Measurements from ENCODE around the gene MGAT4B. TPM values are rescaled to one million over a fixed set of nuclear protein-coding genes. Genes with fewer than 3 reads are reported as not detected.

MGAT4B gene
- total RNA-seq, 1 experiment from 2014 or later, result 148 TPM

DNA sequence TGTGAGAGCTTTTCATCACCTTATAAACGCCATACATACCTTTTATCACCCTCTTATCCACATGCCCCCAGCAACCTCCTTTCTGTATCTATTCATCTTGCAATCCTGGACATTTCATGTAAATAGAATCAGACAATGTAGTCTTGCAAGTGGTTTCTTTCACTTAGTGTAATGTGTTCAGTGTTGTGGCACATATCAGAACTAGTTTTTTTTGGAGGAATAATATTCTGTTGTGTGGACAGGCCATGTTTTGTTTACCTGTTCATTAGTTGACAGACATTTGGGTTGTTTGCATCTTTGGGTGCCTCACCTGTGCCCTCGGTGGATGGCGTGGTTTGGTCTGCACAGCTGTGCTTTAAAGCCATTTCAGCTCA lies 15.4 kb upstream of the MGAT4B start:
- H3K9me2 ChIP-seq (ENCODE audit: insufficient read depth), result no peaks in the 10 kb centered on the region
- peaks cover 35 to 57% of the 10 kb centered on the region in 2 experiments for H3K4me1 ChIP-seq (ENCODE audit: control insufficient read depth in 1 of 2, insufficient read depth in 2 of 2, low read length in 2 of 2)
- peaks cover 35 to 52% of the 10 kb centered on the region in 2 experiments; a peak in 3 of 4 replicates for H3K36me3 ChIP-seq (ENCODE audit: control insufficient read depth in 1 of 2, insufficient read depth in 2 of 2, low read length in 2 of 2)
- ChIA-PET POLR2A (interaction anchor here (1.6 kb wide), 1 partner anchor 10 kb away, joined by 5 read pairs; no protein-coding TSS in a partner anchor), RAD21 (ENCODE audit: low non-redundant PET in 1 of 2, low total read pairs in 2 of 2, uncharacterized antibody in 2 of 2, unreplicated experiment in 2 of 2) (no interaction called here), CTCF (no interaction called here)
- DNase-seq (ENCODE audit: low read depth, low spot score) (no peak), ATAC-seq (no peak)
- TF ChIP-seq, protein P1, sequence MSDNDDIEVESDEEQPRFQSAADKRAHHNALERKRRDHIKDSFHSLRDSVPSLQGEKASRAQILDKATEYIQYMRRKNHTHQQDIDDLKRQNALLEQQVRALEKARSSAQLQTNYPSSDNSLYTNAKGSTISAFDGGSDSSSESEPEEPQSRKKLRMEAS (IDR thresholded peaks at IDR 0.05), result no peak
- TF ChIP-seq ELF1 (IDR thresholded peaks at IDR 0.05; ENCODE audit: borderline replicate concordance, low read depth), result no peak
- TF ChIP-seq, protein P2, sequence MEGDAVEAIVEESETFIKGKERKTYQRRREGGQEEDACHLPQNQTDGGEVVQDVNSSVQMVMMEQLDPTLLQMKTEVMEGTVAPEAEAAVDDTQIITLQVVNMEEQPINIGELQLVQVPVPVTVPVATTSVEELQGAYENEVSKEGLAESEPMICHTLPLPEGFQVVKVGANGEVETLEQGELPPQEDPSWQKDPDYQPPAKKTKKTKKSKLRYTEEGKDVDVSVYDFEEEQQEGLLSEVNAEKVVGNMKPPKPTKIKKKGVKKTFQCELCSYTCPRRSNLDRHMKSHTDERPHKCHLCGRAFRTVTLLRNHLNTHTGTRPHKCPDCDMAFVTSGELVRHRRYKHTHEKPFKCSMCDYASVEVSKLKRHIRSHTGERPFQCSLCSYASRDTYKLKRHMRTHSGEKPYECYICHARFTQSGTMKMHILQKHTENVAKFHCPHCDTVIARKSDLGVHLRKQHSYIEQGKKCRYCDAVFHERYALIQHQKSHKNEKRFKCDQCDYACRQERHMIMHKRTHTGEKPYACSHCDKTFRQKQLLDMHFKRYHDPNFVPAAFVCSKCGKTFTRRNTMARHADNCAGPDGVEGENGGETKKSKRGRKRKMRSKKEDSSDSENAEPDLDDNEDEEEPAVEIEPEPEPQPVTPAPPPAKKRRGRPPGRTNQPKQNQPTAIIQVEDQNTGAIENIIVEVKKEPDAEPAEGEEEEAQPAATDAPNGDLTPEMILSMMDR (IDR thresholded peaks at IDR 0.05 in 2 of 3, conservative IDR thresholded peaks at IDR 0.05 in 1 of 3; ENCODE audit: borderline replicate concordance in 1 of 3, insufficient read depth in 1 of 3, low read depth in 2 of 3, low read length in 2 of 3), result no peak
- no peak for TF ChIP-seq YY1 (IDR thresholded peaks at IDR 0.05; ENCODE audit: extremely low read depth, insufficient replicate concordance, low read depth, low read length)
- TF ChIP-seq, protein P3, sequence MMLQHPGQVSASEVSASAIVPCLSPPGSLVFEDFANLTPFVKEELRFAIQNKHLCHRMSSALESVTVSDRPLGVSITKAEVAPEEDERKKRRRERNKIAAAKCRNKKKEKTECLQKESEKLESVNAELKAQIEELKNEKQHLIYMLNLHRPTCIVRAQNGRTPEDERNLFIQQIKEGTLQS (IDR thresholded peaks at IDR 0.05), result no peak
- TF ChIP-seq ZFX (IDR thresholded peaks at IDR 0.05), result no peak
- no peak for TF ChIP-seq SP1 (IDR thresholded peaks at IDR 0.05; ENCODE audit: low read depth)
- TF ChIP-seq FOSL1 (IDR thresholded peaks at IDR 0.05; ENCODE audit: low read depth), result no peak
- TF ChIP-seq RAD21 (IDR thresholded peaks at IDR 0.05; ENCODE audit: low read depth), result no peak
- TF ChIP-seq, protein P4, sequence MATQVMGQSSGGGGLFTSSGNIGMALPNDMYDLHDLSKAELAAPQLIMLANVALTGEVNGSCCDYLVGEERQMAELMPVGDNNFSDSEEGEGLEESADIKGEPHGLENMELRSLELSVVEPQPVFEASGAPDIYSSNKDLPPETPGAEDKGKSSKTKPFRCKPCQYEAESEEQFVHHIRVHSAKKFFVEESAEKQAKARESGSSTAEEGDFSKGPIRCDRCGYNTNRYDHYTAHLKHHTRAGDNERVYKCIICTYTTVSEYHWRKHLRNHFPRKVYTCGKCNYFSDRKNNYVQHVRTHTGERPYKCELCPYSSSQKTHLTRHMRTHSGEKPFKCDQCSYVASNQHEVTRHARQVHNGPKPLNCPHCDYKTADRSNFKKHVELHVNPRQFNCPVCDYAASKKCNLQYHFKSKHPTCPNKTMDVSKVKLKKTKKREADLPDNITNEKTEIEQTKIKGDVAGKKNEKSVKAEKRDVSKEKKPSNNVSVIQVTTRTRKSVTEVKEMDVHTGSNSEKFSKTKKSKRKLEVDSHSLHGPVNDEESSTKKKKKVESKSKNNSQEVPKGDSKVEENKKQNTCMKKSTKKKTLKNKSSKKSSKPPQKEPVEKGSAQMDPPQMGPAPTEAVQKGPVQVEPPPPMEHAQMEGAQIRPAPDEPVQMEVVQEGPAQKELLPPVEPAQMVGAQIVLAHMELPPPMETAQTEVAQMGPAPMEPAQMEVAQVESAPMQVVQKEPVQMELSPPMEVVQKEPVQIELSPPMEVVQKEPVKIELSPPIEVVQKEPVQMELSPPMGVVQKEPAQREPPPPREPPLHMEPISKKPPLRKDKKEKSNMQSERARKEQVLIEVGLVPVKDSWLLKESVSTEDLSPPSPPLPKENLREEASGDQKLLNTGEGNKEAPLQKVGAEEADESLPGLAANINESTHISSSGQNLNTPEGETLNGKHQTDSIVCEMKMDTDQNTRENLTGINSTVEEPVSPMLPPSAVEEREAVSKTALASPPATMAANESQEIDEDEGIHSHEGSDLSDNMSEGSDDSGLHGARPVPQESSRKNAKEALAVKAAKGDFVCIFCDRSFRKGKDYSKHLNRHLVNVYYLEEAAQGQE (IDR thresholded peaks at IDR 0.05; ENCODE audit: low read depth), result no peak
- TF ChIP-seq CEBPB (IDR thresholded peaks at IDR 0.05; ENCODE audit: low read depth), result no peak
- TF ChIP-seq JUND (IDR thresholded peaks at IDR 0.05), result no peak
- no peak for TF ChIP-seq EGR1 (IDR thresholded peaks at IDR 0.05; ENCODE audit: low read depth)
- TF ChIP-seq ZNF274 (IDR thresholded peaks at IDR 0.05; ENCODE audit: low read depth, low read length), result no peak
- peaks cover 12% of the 10 kb centered on the region; the same call in 1 of the 2 replicates for H4K20me1 ChIP-seq (ENCODE audit: insufficient read depth)
- H3K4me2 ChIP-seq (ENCODE audit: low read length), result peak overlapping the region; percentile 94
- no peaks in the 10 kb centered on the region for H3K9me3 ChIP-seq (ENCODE audit: control insufficient read depth in 1 of 2, insufficient read depth in 1 of 2, low read depth in 1 of 2, low read length in 2 of 2)
- peaks cover 58% of the 10 kb centered on the region for H3K79me2 ChIP-seq (ENCODE audit: insufficient read depth, low read length)
- no peak overlapping the region for H2AFZ ChIP-seq (ENCODE audit: low read depth, low read length, poor library complexity, severe bottlenecking)
- peak overlapping the region; percentile 76 to 87 for H3K4me3 ChIP-seq (replicated peaks in 1 of 2; ENCODE audit: low read depth in 1 of 2, low read length in 2 of 2)
- intact Hi-C loops (cut with micrococcal nuclease), result no loop called here
- BruUV-seq (replicated peaks), result TSS peak; percentile 68
- H3K9ac ChIP-seq (ENCODE audit: low read length), result peak overlapping the region; percentile 97
- H3K27me3 ChIP-seq (ENCODE audit: insufficient read depth, low read length), result no peaks in the 10 kb centered on the region
- H3K27ac ChIP-seq (ENCODE audit: low read depth, low read length), result peak overlapping the region; percentile 12

All from HCT116 (cell line).